Body of pancreas (tissue), 4 donors: ENCODE results near the gene ASAP2. TPM values are rescaled to one million over a fixed set of nuclear protein-coding genes. Genes with fewer than 3 reads are reported as not detected.

Source experiments
- ATAC-seq: fragments of 150-250 bp; one replicate; pipeline ENCODE4 v1.9.1; 2016
- DNase-seq, 4 donors: peaks; one replicate each; pipeline ENCODE4 v3.0.0-alpha.2; 2019
- H3K27ac ChIP-seq, 4 donors: fragments of 200-600 bp; sonication (generic); 1 replicate in 3 of 4; 2 replicates in 1 of 4; pipeline versions ENCODE4 v1.5.1 to v1.6.1; 2016 to 2019; ENCODE audit warnings: mild to moderate bottlenecking in 1 of 4, mixed read lengths in 1 of 4, moderate library complexity in 1 of 4
- H3K27me3 ChIP-seq, 2 donors: fragments of 200-600 bp; sonication (generic); one replicate each; pipeline ENCODE4 v1.6.0; 2016; ENCODE audit warnings: mild to moderate bottlenecking in 1 of 2
- H3K36me3 ChIP-seq, 2 donors: fragments of 200-600 bp; sonication (generic); replicated peaks in 1 of 2; 2 replicates each; pipeline ENCODE4 v1.5.1; 2016; ENCODE audit warnings: low read depth in 2 of 2; ENCODE audit not compliant: insufficient read depth in 1 of 2
- H3K4me1 ChIP-seq: fragments of 200-600 bp; sonication (generic); one replicate; pipeline ENCODE4 v1.6.0; 2016
- H3K4me3 ChIP-seq, 2 donors: fragments of 200-600 bp; sonication (generic); 1 replicate in 1 of 2; 2 replicates in 1 of 2; pipeline ENCODE4 v1.5.1; 2016 to 2019
- H3K9me3 ChIP-seq, 3 donors: fragments of 200-600 bp; sonication (generic); 1 replicate in 2 of 3; 2 replicates in 1 of 3; pipeline ENCODE4 v1.5.1; 2016
- POLR2A ChIP-seq, 3 donors: fragments of 450-650 bp; IDR thresholded peaks; one replicate each; pipeline ENCODE4 v1.6.1; 2016; ENCODE audit warnings: antibody characterized with exemption in 3 of 3, mild to moderate bottlenecking in 2 of 3
- WGBS, 2 donors: methylation state at CpG; one replicate each; pipeline ENCODE4 v1.1.5; 2017; 5-methylcytosine and 5-hydroxymethylcytosine counted together
- intact Hi-C: fragments of 100-400 bp; cut with DNase I; formaldehyde crosslinking; loops from one replicate; pipeline ENCODE4 v1.15.1; 2023
- total RNA-seq, 2 donors: library from RNA; depleted of rRNA; stranded (reverse); fragments of >200 nt; gene quantifications; one replicate each; pipeline ENCODE4 v1.1.0, GENCODE V29; 2016
- TF ChIP-seq, protein P1 (sequence below), 7 experiments: fragments of 450-650 bp in 4 of 7; fragments of 200-600 bp in 3 of 7; sonication (generic) in 3 of 7; IDR thresholded peaks; one replicate each; pipeline ENCODE4 v1.5.1; 2016 to 2019; ENCODE audit warnings: antibody characterized with exemption in 7 of 7

ASAP2 gene
- total RNA-seq, 2 donors from 2014 or later: 12.5 to 23.7 TPM

DNA sequence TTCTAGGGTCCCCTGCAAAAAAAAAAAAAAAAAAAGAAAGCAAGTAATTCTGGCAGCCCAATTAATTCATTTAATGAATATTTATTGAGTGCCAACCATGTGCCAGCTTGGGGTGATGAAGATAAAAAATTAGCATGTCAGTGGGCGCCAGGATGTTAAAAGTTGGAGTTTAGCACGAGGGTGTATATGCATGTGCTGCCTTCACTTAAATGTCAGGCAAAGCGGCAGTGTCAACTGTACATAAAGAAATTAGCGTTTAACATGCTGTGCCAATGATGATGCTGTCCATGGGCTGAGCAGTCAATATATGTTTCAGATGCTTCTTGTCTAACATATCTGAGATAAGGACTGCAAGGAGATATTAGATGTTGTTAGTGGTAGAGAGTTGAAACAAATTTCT, 49.5 kb downstream of the ASAP2 start:
- ATAC-seq (no peak), DNase-seq (no peak)
- Histone ChIP-seq H3K4me1 (peaks cover 9% of the 10 kb centered on the region), H3K36me3 (no peaks in the 10 kb centered on the region), H3K27ac (no peak overlapping the region), H3K27me3 (no peaks in the 10 kb centered on the region), H3K9me3 (no peaks in the 10 kb centered on the region), H3K4me3 (no peak overlapping the region)
- TF ChIP-seq, protein P1, sequence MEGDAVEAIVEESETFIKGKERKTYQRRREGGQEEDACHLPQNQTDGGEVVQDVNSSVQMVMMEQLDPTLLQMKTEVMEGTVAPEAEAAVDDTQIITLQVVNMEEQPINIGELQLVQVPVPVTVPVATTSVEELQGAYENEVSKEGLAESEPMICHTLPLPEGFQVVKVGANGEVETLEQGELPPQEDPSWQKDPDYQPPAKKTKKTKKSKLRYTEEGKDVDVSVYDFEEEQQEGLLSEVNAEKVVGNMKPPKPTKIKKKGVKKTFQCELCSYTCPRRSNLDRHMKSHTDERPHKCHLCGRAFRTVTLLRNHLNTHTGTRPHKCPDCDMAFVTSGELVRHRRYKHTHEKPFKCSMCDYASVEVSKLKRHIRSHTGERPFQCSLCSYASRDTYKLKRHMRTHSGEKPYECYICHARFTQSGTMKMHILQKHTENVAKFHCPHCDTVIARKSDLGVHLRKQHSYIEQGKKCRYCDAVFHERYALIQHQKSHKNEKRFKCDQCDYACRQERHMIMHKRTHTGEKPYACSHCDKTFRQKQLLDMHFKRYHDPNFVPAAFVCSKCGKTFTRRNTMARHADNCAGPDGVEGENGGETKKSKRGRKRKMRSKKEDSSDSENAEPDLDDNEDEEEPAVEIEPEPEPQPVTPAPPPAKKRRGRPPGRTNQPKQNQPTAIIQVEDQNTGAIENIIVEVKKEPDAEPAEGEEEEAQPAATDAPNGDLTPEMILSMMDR (IDR thresholded peaks at IDR 0.05): no peak
- no peak for TF ChIP-seq POLR2A (IDR thresholded peaks at IDR 0.05)
- intact Hi-C loops: loop anchor here (10.0 kb wide), 1 partner anchor 81 kb away; no protein-coding TSS in a partner anchor
- WGBS, 2 donors: 77 to 81% methylated on average over 4 of the region's 4 CpGs

DNA sequence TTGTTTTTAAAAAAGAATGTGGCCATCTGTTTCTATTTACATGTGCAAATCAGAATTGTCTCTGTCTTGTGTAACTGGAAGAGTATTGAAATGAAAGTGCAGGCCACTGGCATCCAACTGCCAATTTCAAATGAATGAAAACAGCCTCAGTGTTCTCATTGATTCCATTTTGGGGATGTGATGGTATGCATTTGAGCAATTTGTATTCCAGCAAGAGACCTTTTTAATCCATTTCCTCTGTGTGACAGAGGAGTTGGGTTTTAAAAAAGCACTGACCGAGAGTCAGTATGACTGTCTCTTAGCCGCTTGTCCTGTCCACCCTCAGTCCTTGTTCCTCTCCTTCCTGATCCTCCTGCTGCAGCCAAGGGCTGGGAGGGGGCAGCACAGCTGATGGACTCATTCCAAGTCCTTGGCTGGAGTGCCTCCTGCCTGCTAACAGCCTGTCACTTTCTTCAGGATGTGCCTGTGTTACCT, 50.0 kb downstream of the ASAP2 start:
- Histone ChIP-seq H3K36me3 (no peaks in the 10 kb centered on the region), H3K4me1 (peaks cover 14% of the 10 kb centered on the region), H3K27me3 (no peaks in the 10 kb centered on the region), H3K27ac (no peak overlapping the region), H3K9me3 (no peaks in the 10 kb centered on the region), H3K4me3 (no peak overlapping the region)
- ATAC-seq (no peak), DNase-seq (no peak)
- 38 to 60% methylated on average over 2 of the region's 2 CpGs for WGBS, 2 donors
- intact Hi-C loops: loop anchor here (10.0 kb wide), 1 partner anchor 82 kb away; no protein-coding TSS in a partner anchor
- TF ChIP-seq, protein P1 (IDR thresholded peaks at IDR 0.05): no peak
- no peak for TF ChIP-seq POLR2A (IDR thresholded peaks at IDR 0.05)

GRCh38 chr2:9258501-9258900, 51.9 kb downstream of the ASAP2 start:
- Histone ChIP-seq H3K4me3 (no peak overlapping the region), H3K9me3 (no peaks in the 10 kb centered on the region), H3K27ac (no peak overlapping the region), H3K36me3 (no peaks in the 10 kb centered on the region), H3K4me1 (peaks cover 16% of the 10 kb centered on the region), H3K27me3 (no peaks in the 10 kb centered on the region)
- DNase-seq (no peak), ATAC-seq (no peak)
- WGBS, 2 donors: 86 to 90% methylated on average over 7 of the region's 7 CpGs
- intact Hi-C loops: loop anchor here (10.0 kb wide), 1 partner anchor 84 kb away; no protein-coding TSS in a partner anchor
- TF ChIP-seq, protein P1 (IDR thresholded peaks at IDR 0.05): no peak
- TF ChIP-seq POLR2A (IDR thresholded peaks at IDR 0.05): no peak

GRCh38 chr2:9258953-9259399, 52.4 kb downstream of the ASAP2 start:
- Histone ChIP-seq H3K4me3 (no peak overlapping the region), H3K4me1 (peaks cover 16% of the 10 kb centered on the region), H3K27ac (no peak overlapping the region), H3K36me3 (no peaks in the 10 kb centered on the region), H3K9me3 (no peaks in the 10 kb centered on the region), H3K27me3 (no peaks in the 10 kb centered on the region)
- no peak for DNase-seq
- WGBS, 2 donors: 61 to 89% methylated on average over 12 of the region's 12 CpGs
- TF ChIP-seq POLR2A (IDR thresholded peaks at IDR 0.05): no peak
- no peak for ATAC-seq
- intact Hi-C loops: loop anchor here (10.0 kb wide), 1 partner anchor 84 kb away; no protein-coding TSS in a partner anchor

DNA sequence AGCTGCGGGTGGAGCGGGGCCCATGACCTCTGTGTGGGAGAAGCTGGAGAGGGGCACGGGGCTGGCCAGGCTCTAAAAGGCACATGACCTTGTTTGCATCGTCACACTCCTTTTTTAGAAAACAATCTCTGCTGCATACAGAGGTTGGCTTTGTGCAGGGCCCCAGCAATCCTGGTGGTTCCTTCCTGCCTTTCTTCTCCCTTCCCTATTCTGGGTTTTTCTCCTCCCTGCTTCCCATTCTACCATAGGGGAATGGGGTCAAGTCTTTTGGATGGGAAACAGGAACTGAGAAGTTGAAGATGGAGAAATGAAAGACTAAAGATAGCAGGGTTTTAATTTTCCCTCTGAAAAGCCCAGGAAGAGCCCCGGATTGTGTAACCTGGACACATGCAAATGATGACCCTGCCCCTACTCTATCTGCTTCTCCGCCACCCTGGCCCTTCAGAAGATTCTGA, 53.9 kb downstream of the ASAP2 start:
- H3K4me1 ChIP-seq: peaks cover 16% of the 10 kb centered on the region
- no peaks in the 10 kb centered on the region for H3K27me3 ChIP-seq
- no peak for TF ChIP-seq POLR2A (IDR thresholded peaks at IDR 0.05)
- TF ChIP-seq, protein P1 (IDR thresholded peaks at IDR 0.05): no peak
- DNase-seq (no peak), ATAC-seq (no peak)
- intact Hi-C loops: no loop called here
- no peak overlapping the region for H3K4me3 ChIP-seq
- H3K27ac ChIP-seq: peak overlapping the region in 2 of 4 donors; percentile 8 to 17
- no peaks in the 10 kb centered on the region for H3K36me3 ChIP-seq
- H3K9me3 ChIP-seq: no peaks in the 10 kb centered on the region
- 70 to 93% methylated on average over 6 of the region's 6 CpGs for WGBS, 2 donors
